WTC11 (cell line): ENCODE data around the gene MALAT1. TPM values are rescaled to one million over a fixed set of nuclear protein-coding genes. Genes with fewer than 3 reads are reported as not detected.

Experiments used
- ATAC-seq: fragments of 200-7000 bp; cut with Tn5 transposase; 2 replicates; pipeline ENCODE4 v1.10.0; 2021; ENCODE audit warnings: mild to moderate bottlenecking, moderate library complexity
- CTCF ChIA-PET: fragments of 300-600 bp; sonication (Branson Sonifier 250); formaldehyde crosslinking; loops from one replicate; lab custom pipeline; 2021; ENCODE audit warnings: antibody characterized with exemption; lab: Charles Lee
- POLR2A ChIA-PET: fragments of 350-600 bp; sonication (Branson Sonifier 250); formaldehyde crosslinking; loops from one replicate; lab custom pipeline; 2021; ENCODE audit warnings: antibody characterized with exemption; lab: Charles Lee
- DNase-seq: peaks from one replicate; pipeline ENCODE4 v3.0.0; 2021; ENCODE audit warnings: low spot score
- H3K27ac Mint-ChIP-seq: 2 replicates; pipeline ENCODE4 v1.8.0; 2021; ENCODE audit warnings: mixed read lengths
- H3K27me3 Mint-ChIP-seq: 2 replicates; pipeline ENCODE4 v1.8.0; 2021; ENCODE audit warnings: low read depth, mild to moderate bottlenecking, moderate library complexity, mixed read lengths
- H3K36me3 Mint-ChIP-seq: 2 replicates; pipeline ENCODE4 v1.8.0; 2021; ENCODE audit warnings: mixed read lengths
- H3K4me1 Mint-ChIP-seq: 2 replicates; pipeline ENCODE4 v1.8.0; 2022; ENCODE audit warnings: mixed read lengths
- H3K4me3 Mint-ChIP-seq: 2 replicates; pipeline ENCODE4 v1.8.0; 2021; ENCODE audit warnings: mild to moderate bottlenecking, moderate library complexity, mixed read lengths
- H3K9me3 Mint-ChIP-seq: 2 replicates; pipeline ENCODE4 v1.8.0; 2021; ENCODE audit warnings: mixed read lengths
- ELF4 ChIP-seq: sonication (generic); formaldehyde crosslinking; IDR thresholded peaks from 2 replicates; pipeline ENCODE4 v1.8.1; 2022; ENCODE audit warnings: low read depth, mild to moderate bottlenecking, moderate library complexity, missing genetic modification reagents
- HMGA2 ChIP-seq: fragments of 250-450 bp; sonication (Bioruptor Pico); IDR thresholded peaks from 2 replicates; pipeline ENCODE4 v1.4.0; 2021; ENCODE audit warnings: mild to moderate bottlenecking, moderate library complexity
- NR3C1 ChIP-seq: sonication (generic); formaldehyde crosslinking; conservative IDR thresholded peaks from 2 replicates; pipeline ENCODE4 v1.8.1; 2023; ENCODE audit warnings: low read depth, mild to moderate bottlenecking, missing genetic modification reagents
- RELA ChIP-seq: sonication (generic); formaldehyde crosslinking; IDR thresholded peaks from 2 replicates; pipeline ENCODE4 v1.8.1; 2022; ENCODE audit warnings: missing genetic modification reagents, mild to moderate bottlenecking, borderline replicate concordance
- TCF7 ChIP-seq: sonication (generic); formaldehyde crosslinking; IDR thresholded peaks from 2 replicates; pipeline ENCODE4 v1.8.0; 2022; ENCODE audit warnings: mild to moderate bottlenecking, low read depth, missing genetic modification reagents, moderate library complexity
- TEAD1 ChIP-seq: sonication (generic); formaldehyde crosslinking; IDR thresholded peaks from 2 replicates; pipeline ENCODE4 v1.8.0; 2022; ENCODE audit warnings: mild to moderate bottlenecking, missing genetic modification reagents
- ZNF138 ChIP-seq: sonication (generic); formaldehyde crosslinking; conservative IDR thresholded peaks from 2 replicates; pipeline ENCODE4 v1.8.1; 2022; ENCODE audit warnings: mild to moderate bottlenecking, moderate library complexity, missing genetic modification reagents
- total RNA-seq: library from RNA; stranded (reverse); gene quantifications from 3 replicates; pipeline ENCODE4 v1.2.3, GENCODE V29; 2021
- TF ChIP-seq, protein P1 (sequence below): fragments of 200-600 bp; IDR thresholded peaks from 2 replicates; pipeline ENCODE4 v1.8.0; 2022; ENCODE audit warnings: antibody characterized with exemption
- TF ChIP-seq, protein P2 (sequence below): fragments of 250-450 bp; sonication (Bioruptor Pico); IDR thresholded peaks from 2 replicates; pipeline ENCODE4 v1.9.0; 2021; ENCODE audit warnings: mild to moderate bottlenecking, borderline replicate concordance
- TF ChIP-seq, protein P3 (sequence below): fragments of 250-450 bp; sonication (Bioruptor Pico); conservative IDR thresholded peaks from 2 replicates; pipeline ENCODE4 v1.9.0; 2021; ENCODE audit warnings: mild to moderate bottlenecking
- TF ChIP-seq, protein P4 (sequence below): fragments of 250-450 bp; sonication (Bioruptor Pico); IDR thresholded peaks from 2 replicates; pipeline ENCODE4 v1.8.0; 2021; ENCODE audit warnings: mild to moderate bottlenecking
- TF ChIP-seq, protein P5 (sequence below): sonication (generic); formaldehyde crosslinking; IDR thresholded peaks from 2 replicates; pipeline ENCODE4 v1.8.1; 2022; ENCODE audit warnings: low read depth, mild to moderate bottlenecking, moderate library complexity, missing genetic modification reagents, borderline replicate concordance
- TF ChIP-seq, protein P6 (sequence below): sonication (generic); formaldehyde crosslinking; IDR thresholded peaks from 2 replicates; pipeline ENCODE4 v1.8.1; 2023; ENCODE audit warnings: mild to moderate bottlenecking, missing genetic modification reagents
- TF ChIP-seq, protein P7 (sequence below): sonication (generic); formaldehyde crosslinking; IDR thresholded peaks from 2 replicates; pipeline ENCODE4 v1.8.1; 2023; ENCODE audit warnings: mild to moderate bottlenecking, missing genetic modification reagents, borderline replicate concordance

MALAT1 gene
- total RNA-seq, 1 experiment from 2014 or later, result 1,830 TPM

DNA sequence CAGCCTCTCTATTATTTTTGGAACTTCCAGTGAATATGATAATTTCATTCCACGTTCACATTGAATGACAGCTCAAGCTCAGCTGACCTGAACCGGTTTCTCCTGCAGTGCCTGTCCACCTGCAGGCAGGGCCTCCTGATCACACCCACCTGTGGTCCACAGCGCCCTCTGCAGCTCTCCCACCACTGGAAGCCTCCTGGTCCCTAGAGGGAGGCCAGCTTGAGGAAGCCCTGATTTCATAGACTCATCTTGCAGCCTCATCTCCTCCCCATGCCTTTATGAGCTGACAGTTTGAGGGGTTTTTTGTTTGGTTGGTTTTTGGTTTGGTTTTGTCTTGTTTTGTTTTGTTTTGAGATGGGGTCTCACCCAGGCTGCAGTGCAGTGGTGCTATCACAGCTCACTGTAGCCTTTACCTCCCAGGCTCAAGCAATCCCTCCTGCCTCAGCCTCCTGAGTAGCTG, 29.9 kb upstream of the MALAT1 start:
- Mint-ChIP-seq H3K4me3 (no peak overlapping the region), H3K27me3 (peaks cover 36% of the 10 kb centered on the region), H3K9me3 (no peaks in the 10 kb centered on the region), H3K4me1 (no peaks in the 10 kb centered on the region), H3K36me3 (no peaks in the 10 kb centered on the region), H3K27ac (no peak overlapping the region)
- ChIA-PET CTCF (interaction anchor here (0.5 to 10.8 kb wide), 41 partner anchors 9 to 194 kb away, joined by 3 to 224 read pairs (median 4); partner anchors contain the start of genes CDC42EP2, DPF2, NEAT1 and SCYL1), POLR2A (interaction anchor here (0.7 to 1.6 kb wide), 8 partner anchors 9 to 53 kb away, joined by 3 to 18 read pairs (median 8); partner anchors contain the start of gene MALAT1)
- TF ChIP-seq, protein P1, sequence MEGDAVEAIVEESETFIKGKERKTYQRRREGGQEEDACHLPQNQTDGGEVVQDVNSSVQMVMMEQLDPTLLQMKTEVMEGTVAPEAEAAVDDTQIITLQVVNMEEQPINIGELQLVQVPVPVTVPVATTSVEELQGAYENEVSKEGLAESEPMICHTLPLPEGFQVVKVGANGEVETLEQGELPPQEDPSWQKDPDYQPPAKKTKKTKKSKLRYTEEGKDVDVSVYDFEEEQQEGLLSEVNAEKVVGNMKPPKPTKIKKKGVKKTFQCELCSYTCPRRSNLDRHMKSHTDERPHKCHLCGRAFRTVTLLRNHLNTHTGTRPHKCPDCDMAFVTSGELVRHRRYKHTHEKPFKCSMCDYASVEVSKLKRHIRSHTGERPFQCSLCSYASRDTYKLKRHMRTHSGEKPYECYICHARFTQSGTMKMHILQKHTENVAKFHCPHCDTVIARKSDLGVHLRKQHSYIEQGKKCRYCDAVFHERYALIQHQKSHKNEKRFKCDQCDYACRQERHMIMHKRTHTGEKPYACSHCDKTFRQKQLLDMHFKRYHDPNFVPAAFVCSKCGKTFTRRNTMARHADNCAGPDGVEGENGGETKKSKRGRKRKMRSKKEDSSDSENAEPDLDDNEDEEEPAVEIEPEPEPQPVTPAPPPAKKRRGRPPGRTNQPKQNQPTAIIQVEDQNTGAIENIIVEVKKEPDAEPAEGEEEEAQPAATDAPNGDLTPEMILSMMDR, result peak; percentile 46
- TF ChIP-seq TEAD1, result no peak
- peak; percentile 94 for DNase-seq
- ATAC-seq, result peak; percentile 92

DNA sequence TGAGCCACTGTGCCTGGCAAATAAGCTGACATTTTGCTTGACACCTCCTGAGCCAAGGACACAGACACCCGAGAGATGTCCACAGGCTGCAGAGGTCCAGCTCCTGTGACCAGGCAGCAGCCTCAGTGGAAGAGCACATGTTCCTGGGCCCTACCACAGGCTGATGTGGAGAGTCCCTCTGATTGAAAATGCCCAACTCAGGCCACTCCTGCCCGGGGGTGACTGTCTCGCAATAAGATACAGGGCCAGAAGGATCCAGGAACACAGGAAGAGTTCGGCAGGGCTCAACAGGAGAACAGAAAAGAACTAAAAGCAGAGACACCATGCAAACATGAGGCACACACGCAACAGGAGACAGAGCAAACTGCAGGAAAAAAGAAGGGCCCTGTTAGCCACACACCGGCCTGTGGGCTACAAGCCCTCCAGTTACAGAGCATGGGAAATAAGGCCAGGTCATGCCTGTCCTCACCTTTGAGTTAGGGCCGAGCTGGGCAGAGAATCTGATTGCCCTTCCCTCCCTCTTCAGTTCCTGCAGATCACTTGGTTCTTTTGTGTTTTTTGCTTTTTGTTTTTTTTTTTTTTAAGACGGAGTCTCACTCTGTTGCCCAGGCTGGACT, 28.3 kb upstream of the MALAT1 start:
- DNase-seq (no peak), ATAC-seq (no peak)
- POLR2A ChIA-PET, result interaction anchor here (1.6 to 4.0 kb wide), 3 partner anchors 28 to 52 kb away, joined by 8 to 75 read pairs (median 9); partner anchors contain the start of gene MALAT1
- H3K4me3 Mint-ChIP-seq, result no peak overlapping the region
- no peak overlapping the region for H3K27ac Mint-ChIP-seq
- H3K36me3 Mint-ChIP-seq, result no peaks in the 10 kb centered on the region
- H3K27me3 Mint-ChIP-seq, result peaks cover 20% of the 10 kb centered on the region
- H3K4me1 Mint-ChIP-seq, result no peaks in the 10 kb centered on the region
- H3K9me3 Mint-ChIP-seq, result no peaks in the 10 kb centered on the region
- CTCF ChIA-PET, result interaction anchor here (0.6 to 10.8 kb wide), 14 partner anchors 9 to 141 kb away, joined by 3 to 224 read pairs (median 7); partner anchors contain the start of genes FAM89B, MALAT1, NEAT1 and SCYL1
- TF ChIP-seq, protein P2, sequence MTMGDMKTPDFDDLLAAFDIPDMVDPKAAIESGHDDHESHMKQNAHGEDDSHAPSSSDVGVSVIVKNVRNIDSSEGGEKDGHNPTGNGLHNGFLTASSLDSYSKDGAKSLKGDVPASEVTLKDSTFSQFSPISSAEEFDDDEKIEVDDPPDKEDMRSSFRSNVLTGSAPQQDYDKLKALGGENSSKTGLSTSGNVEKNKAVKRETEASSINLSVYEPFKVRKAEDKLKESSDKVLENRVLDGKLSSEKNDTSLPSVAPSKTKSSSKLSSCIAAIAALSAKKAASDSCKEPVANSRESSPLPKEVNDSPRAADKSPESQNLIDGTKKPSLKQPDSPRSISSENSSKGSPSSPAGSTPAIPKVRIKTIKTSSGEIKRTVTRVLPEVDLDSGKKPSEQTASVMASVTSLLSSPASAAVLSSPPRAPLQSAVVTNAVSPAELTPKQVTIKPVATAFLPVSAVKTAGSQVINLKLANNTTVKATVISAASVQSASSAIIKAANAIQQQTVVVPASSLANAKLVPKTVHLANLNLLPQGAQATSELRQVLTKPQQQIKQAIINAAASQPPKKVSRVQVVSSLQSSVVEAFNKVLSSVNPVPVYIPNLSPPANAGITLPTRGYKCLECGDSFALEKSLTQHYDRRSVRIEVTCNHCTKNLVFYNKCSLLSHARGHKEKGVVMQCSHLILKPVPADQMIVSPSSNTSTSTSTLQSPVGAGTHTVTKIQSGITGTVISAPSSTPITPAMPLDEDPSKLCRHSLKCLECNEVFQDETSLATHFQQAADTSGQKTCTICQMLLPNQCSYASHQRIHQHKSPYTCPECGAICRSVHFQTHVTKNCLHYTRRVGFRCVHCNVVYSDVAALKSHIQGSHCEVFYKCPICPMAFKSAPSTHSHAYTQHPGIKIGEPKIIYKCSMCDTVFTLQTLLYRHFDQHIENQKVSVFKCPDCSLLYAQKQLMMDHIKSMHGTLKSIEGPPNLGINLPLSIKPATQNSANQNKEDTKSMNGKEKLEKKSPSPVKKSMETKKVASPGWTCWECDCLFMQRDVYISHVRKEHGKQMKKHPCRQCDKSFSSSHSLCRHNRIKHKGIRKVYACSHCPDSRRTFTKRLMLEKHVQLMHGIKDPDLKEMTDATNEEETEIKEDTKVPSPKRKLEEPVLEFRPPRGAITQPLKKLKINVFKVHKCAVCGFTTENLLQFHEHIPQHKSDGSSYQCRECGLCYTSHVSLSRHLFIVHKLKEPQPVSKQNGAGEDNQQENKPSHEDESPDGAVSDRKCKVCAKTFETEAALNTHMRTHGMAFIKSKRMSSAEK (CRISPR knock-in tag), result no peak
- TF ChIP-seq NR3C1 (CRISPR knock-in tag) (no peak), ZNF138 (no peak), ELF4 (CRISPR knock-in tag) (no peak), HMGA2 (CRISPR knock-in tag) (no peak), TEAD1 (no peak), TCF7 (CRISPR knock-in tag) (no peak), RELA (CRISPR knock-in tag) (no peak)
- TF ChIP-seq, protein P3, sequence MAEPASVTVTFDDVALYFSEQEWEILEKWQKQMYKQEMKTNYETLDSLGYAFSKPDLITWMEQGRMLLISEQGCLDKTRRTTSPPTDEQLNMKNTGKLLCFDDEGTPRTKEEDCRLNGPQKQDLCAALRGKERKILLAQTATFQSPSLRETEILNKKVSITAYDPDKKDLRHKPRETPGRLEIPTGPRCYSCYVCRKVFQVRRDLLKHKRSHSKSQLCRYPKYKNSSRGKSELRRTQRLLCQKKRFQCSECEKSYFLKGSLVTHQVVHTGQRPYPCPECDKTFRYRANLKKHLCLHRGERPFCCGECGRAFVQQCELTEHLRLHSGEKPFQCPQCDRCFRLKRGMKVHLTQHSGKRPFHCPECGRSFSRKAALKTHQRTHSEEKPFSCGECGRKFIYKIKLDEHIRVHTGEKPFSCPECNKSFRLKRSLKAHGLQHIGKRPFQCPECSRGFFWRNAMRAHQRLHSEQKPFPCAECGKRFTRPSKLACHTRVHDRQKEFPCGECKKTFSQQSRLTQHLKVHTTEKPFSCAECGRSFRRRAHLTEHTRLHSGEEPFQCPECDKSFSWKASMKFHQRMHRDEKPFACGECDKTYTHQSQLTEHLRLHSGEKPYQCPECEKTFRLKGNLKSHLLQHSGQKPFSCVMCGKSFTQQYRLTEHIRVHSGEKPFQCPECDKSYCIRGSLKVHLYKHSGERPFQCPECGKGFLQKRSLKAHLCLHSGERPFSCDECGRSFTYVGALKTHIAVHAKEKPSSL (CRISPR knock-in tag), result no peak
- TF ChIP-seq, protein P4, sequence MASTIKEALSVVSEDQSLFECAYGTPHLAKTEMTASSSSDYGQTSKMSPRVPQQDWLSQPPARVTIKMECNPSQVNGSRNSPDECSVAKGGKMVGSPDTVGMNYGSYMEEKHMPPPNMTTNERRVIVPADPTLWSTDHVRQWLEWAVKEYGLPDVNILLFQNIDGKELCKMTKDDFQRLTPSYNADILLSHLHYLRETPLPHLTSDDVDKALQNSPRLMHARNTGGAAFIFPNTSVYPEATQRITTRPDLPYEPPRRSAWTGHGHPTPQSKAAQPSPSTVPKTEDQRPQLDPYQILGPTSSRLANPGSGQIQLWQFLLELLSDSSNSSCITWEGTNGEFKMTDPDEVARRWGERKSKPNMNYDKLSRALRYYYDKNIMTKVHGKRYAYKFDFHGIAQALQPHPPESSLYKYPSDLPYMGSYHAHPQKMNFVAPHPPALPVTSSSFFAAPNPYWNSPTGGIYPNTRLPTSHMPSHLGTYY (CRISPR knock-in tag), result no peak
- TF ChIP-seq, protein P5, sequence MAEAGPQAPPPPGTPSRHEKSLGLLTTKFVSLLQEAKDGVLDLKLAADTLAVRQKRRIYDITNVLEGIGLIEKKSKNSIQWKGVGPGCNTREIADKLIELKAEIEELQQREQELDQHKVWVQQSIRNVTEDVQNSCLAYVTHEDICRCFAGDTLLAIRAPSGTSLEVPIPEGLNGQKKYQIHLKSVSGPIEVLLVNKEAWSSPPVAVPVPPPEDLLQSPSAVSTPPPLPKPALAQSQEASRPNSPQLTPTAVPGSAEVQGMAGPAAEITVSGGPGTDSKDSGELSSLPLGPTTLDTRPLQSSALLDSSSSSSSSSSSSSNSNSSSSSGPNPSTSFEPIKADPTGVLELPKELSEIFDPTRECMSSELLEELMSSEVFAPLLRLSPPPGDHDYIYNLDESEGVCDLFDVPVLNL (CRISPR knock-in tag), result no peak
- TF ChIP-seq, protein P6, sequence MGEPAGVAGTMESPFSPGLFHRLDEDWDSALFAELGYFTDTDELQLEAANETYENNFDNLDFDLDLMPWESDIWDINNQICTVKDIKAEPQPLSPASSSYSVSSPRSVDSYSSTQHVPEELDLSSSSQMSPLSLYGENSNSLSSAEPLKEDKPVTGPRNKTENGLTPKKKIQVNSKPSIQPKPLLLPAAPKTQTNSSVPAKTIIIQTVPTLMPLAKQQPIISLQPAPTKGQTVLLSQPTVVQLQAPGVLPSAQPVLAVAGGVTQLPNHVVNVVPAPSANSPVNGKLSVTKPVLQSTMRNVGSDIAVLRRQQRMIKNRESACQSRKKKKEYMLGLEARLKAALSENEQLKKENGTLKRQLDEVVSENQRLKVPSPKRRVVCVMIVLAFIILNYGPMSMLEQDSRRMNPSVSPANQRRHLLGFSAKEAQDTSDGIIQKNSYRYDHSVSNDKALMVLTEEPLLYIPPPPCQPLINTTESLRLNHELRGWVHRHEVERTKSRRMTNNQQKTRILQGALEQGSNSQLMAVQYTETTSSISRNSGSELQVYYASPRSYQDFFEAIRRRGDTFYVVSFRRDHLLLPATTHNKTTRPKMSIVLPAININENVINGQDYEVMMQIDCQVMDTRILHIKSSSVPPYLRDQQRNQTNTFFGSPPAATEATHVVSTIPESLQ (CRISPR knock-in tag), result no peak
- TF ChIP-seq, protein P7, sequence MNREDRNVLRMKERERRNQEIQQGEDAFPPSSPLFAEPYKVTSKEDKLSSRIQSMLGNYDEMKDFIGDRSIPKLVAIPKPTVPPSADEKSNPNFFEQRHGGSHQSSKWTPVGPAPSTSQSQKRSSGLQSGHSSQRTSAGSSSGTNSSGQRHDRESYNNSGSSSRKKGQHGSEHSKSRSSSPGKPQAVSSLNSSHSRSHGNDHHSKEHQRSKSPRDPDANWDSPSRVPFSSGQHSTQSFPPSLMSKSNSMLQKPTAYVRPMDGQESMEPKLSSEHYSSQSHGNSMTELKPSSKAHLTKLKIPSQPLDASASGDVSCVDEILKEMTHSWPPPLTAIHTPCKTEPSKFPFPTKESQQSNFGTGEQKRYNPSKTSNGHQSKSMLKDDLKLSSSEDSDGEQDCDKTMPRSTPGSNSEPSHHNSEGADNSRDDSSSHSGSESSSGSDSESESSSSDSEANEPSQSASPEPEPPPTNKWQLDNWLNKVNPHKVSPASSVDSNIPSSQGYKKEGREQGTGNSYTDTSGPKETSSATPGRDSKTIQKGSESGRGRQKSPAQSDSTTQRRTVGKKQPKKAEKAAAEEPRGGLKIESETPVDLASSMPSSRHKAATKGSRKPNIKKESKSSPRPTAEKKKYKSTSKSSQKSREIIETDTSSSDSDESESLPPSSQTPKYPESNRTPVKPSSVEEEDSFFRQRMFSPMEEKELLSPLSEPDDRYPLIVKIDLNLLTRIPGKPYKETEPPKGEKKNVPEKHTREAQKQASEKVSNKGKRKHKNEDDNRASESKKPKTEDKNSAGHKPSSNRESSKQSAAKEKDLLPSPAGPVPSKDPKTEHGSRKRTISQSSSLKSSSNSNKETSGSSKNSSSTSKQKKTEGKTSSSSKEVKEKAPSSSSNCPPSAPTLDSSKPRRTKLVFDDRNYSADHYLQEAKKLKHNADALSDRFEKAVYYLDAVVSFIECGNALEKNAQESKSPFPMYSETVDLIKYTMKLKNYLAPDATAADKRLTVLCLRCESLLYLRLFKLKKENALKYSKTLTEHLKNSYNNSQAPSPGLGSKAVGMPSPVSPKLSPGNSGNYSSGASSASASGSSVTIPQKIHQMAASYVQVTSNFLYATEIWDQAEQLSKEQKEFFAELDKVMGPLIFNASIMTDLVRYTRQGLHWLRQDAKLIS (CRISPR knock-in tag), result no peak
